CD14-positive monocyte (primary cell): Measurements from ENCODE around the gene USE1. TPM values are rescaled to one million over a fixed set of nuclear protein-coding genes. Genes with fewer than 3 reads are reported as not detected.

Source experiments
- DNase-seq, 3 donors: peaks; one replicate each; pipeline ENCODE4 v3.0.0-alpha.2; 2011 to 2022
- H2AFZ ChIP-seq: 2 replicates; pipeline ENCODE4 v1.6.0; 2012; ENCODE audit warnings: mild to moderate bottlenecking, low read depth, low read length, inconsistent platforms; ENCODE audit not compliant: insufficient read depth, poor library complexity, severe bottlenecking
- H3K27ac ChIP-seq, 2 donors: 1 replicate in 1 of 2; 2 replicates in 1 of 2; pipeline ENCODE4 v1.5.1; 2012 to 2013; ENCODE audit warnings: low read length in 2 of 2, control low read depth in 1 of 2, inconsistent platforms in 1 of 2, low read depth in 1 of 2, mild to moderate bottlenecking in 1 of 2
- H3K27me3 ChIP-seq, 2 donors: one replicate each; pipeline versions ENCODE4 v1.6.0 to v1.6.1; 2011 to 2013; ENCODE audit warnings: low read length in 2 of 2; ENCODE audit not compliant: control insufficient read depth in 2 of 2, insufficient read depth in 2 of 2
- H3K36me3 ChIP-seq, 2 donors: replicated peaks in 1 of 2; 1 replicate in 1 of 2; 2 replicates in 1 of 2; pipeline versions ENCODE4 v1.5.1 to v1.6.1; 2012 to 2013; ENCODE audit warnings: low read length in 2 of 2, control low read depth in 1 of 2, inconsistent platforms in 1 of 2, mild to moderate bottlenecking in 1 of 2; ENCODE audit not compliant: insufficient read depth in 2 of 2, control insufficient read depth in 1 of 2
- H3K4me1 ChIP-seq, 2 donors: 1 replicate in 1 of 2; 2 replicates in 1 of 2; pipeline versions ENCODE4 v1.5.1 to v1.6.1; 2012 to 2013; ENCODE audit warnings: low read length in 2 of 2, control low read depth in 1 of 2, inconsistent platforms in 1 of 2, mild to moderate bottlenecking in 1 of 2, moderate library complexity in 1 of 2; ENCODE audit not compliant: insufficient read depth in 2 of 2, control insufficient read depth in 1 of 2
- H3K4me2 ChIP-seq: replicated peaks from 2 replicates; pipeline ENCODE3; 2012; ENCODE audit warnings: low read length, moderate library complexity, mild to moderate bottlenecking; ENCODE audit not compliant: poor library complexity, severe bottlenecking; ENCODE audit errors: extremely low read depth
- H3K4me3 ChIP-seq, 3 experiments: fragments of 200-600 bp in 1 of 3; sonication (generic) in 1 of 3; replicated peaks in 1 of 3; 1 replicate in 2 of 3; 2 replicates in 1 of 3; pipeline ENCODE4 v1.5.1; 2011 to 2013; ENCODE audit warnings: low read length in 3 of 3, mild to moderate bottlenecking in 3 of 3, control low read depth in 2 of 3, low read depth in 2 of 3, inconsistent platforms in 1 of 3, moderate library complexity in 1 of 3
- H3K79me2 ChIP-seq: 2 replicates; pipeline ENCODE4 v1.6.0; 2012; ENCODE audit warnings: mild to moderate bottlenecking, control low read depth, inconsistent platforms, low read length, moderate library complexity; ENCODE audit not compliant: insufficient read depth
- H3K9ac ChIP-seq: 2 replicates; pipeline ENCODE4 v1.6.0; 2017; ENCODE audit warnings: low read length, mild to moderate bottlenecking; ENCODE audit not compliant: insufficient read depth, poor library complexity, severe bottlenecking
- H3K9me3 ChIP-seq, 2 donors: replicated peaks in 1 of 2; 1 replicate in 1 of 2; 2 replicates in 1 of 2; pipeline versions ENCODE4 v1.5.1 to v1.6.1; 2012 to 2013; ENCODE audit warnings: low read length in 2 of 2, control low read depth in 1 of 2; ENCODE audit not compliant: control insufficient read depth in 1 of 2, insufficient read depth in 1 of 2
- H4K20me1 ChIP-seq: 2 replicates; pipeline ENCODE4 v1.6.0; 2012; ENCODE audit warnings: mild to moderate bottlenecking, low read length, control low read depth, moderate library complexity; ENCODE audit not compliant: insufficient read depth
- H3K27ac Mint-ChIP-seq, 7 donors: one replicate each; pipeline ENCODE4 v1.8.0; 2020; ENCODE audit warnings: mild to moderate bottlenecking in 7 of 7, mixed read lengths in 7 of 7, moderate library complexity in 6 of 7, inconsistent platforms in 2 of 7
- H3K27me3 Mint-ChIP-seq, 3 donors: one replicate each; pipeline ENCODE4 v1.8.0; 2021 to 2022; ENCODE audit warnings: low read depth in 3 of 3, mild to moderate bottlenecking in 3 of 3, mixed read lengths in 3 of 3, moderate library complexity in 3 of 3, inconsistent platforms in 1 of 3
- H3K36me3 Mint-ChIP-seq, 2 donors: one replicate each; pipeline ENCODE4 v1.8.0; 2020; ENCODE audit warnings: mixed read lengths in 2 of 2, inconsistent platforms in 1 of 2, mild to moderate bottlenecking in 1 of 2
- H3K4me1 Mint-ChIP-seq: one replicate; pipeline ENCODE4 v1.8.0; 2020; ENCODE audit warnings: mild to moderate bottlenecking, mixed read lengths
- H3K4me3 Mint-ChIP-seq, 2 donors: one replicate each; pipeline ENCODE4 v1.8.0; 2020; ENCODE audit warnings: mild to moderate bottlenecking in 2 of 2, mixed read lengths in 2 of 2, moderate library complexity in 1 of 2
- H3K9me3 Mint-ChIP-seq, 7 donors: one replicate each; pipeline ENCODE4 v1.8.0; 2020 to 2022; ENCODE audit warnings: mixed read lengths in 7 of 7, mild to moderate bottlenecking in 6 of 7, moderate library complexity in 6 of 7, inconsistent platforms in 2 of 7
- CTCF ChIP-seq: fragments of 200-600 bp; IDR thresholded peaks from one replicate; pipeline ENCODE4 v1.8.0; 2022; ENCODE audit warnings: antibody characterized with exemption, mild to moderate bottlenecking
- WGBS: methylation state at CpG from one replicate; pipeline ENCODE4 v1.1.5; 2013; ENCODE audit warnings: missing lambda C conversion rate; ENCODE audit not compliant: insufficient coverage; 5-methylcytosine and 5-hydroxymethylcytosine counted together
- intact Hi-C, 2 donors: fragments of 100-400 bp; cut with micrococcal nuclease; formaldehyde crosslinking; loops; one replicate each; pipeline versions ENCODE4 v1.15.0 to v1.15.1; 2023
- polyA plus RNA-seq, 3 donors: library from polyadenylated mRNA; depleted of rRNA in 1 of 3; unstranded in 2 of 3; stranded (reverse) in 1 of 3; fragments of 300-500 nt in 2 of 3; fragments of >200 nt in 1 of 3; fragmentation: Illumina TruSeq in 2 of 3; gene quantifications; 1 replicate in 2 of 3; 2 replicates in 1 of 3; pipeline ENCODE4 v1.2.3, GENCODE V29; 2012 to 2021

Gene USE1
- polyA plus RNA-seq, 3 donors = 26.5 to 39.8 (median 29.7) TPM

- peak overlapping the region; percentile 71 for H3K4me2 ChIP-seq
- H3K27me3 Mint-ChIP-seq = peaks cover 0 to 3% (median 0%) of the 10 kb centered on the region in 3 donors
- H3K36me3 Mint-ChIP-seq = peaks cover 56 to 80% of the 10 kb centered on the region in 2 donors
- peaks cover 67 to 75% of the 10 kb centered on the region in 2 donors for H3K36me3 ChIP-seq
- H3K4me1 Mint-ChIP-seq = peaks cover 30% of the 10 kb centered on the region
- H3K9me3 ChIP-seq = no peaks in the 10 kb centered on the region
- H3K27me3 ChIP-seq = no peaks in the 10 kb centered on the region
- peak overlapping the region; percentile 69 to 75 for H3K27ac ChIP-seq
- WGBS = 5% methylated on average over 7 of the region's 14 CpGs
- peaks cover 0 to 2% (median 0%) of the 10 kb centered on the region in 7 donors for H3K9me3 Mint-ChIP-seq
- H3K27ac Mint-ChIP-seq = peak overlapping the region; percentile 87 to 96 (median 93)
- intact Hi-C loops = loop anchor here (5.0 kb wide), 2 partner anchors 116 to 411 kb away; no protein-coding TSS in a partner anchor
- DNase-seq = peak; percentile 12 to 29 (median 14)
- H3K79me2 ChIP-seq = no peaks in the 10 kb centered on the region
- H3K4me3 Mint-ChIP-seq = peak overlapping the region; percentile 75 to 89
- TF ChIP-seq CTCF = peak; percentile 22
- H3K4me3 ChIP-seq = peak overlapping the region in 2 of 3 experiments; percentile 5 to 61
- no peak overlapping the region for H2AFZ ChIP-seq
- H3K4me1 ChIP-seq = peaks cover 24 to 29% of the 10 kb centered on the region in 2 donors
- peaks cover 27% of the 10 kb centered on the region for H4K20me1 ChIP-seq
- peak overlapping the region; percentile 44 for H3K9ac ChIP-seq
These were observed 31.8 kb upstream of the USE1 start for GRCh38 chr19:17183271-17183761.

- Histone ChIP-seq H2AFZ (no peak overlapping the region), H3K36me3 (peaks cover 68 to 75% of the 10 kb centered on the region in 2 donors), H4K20me1 (peaks cover 27% of the 10 kb centered on the region), H3K27ac (peak overlapping the region; percentile 69 to 75), H3K4me3 (peak overlapping the region in 1 of 3 experiments; percentile 61), H3K79me2 (no peaks in the 10 kb centered on the region), H3K27me3 (no peaks in the 10 kb centered on the region), H3K9me3 (no peaks in the 10 kb centered on the region), H3K4me2 (peak overlapping the region; percentile 71), H3K9ac (peak overlapping the region; percentile 44), H3K4me1 (peaks cover 24 to 29% of the 10 kb centered on the region in 2 donors)
- H3K27me3 Mint-ChIP-seq = peaks cover 0 to 3% (median 0%) of the 10 kb centered on the region in 3 donors
- H3K4me3 Mint-ChIP-seq = peak overlapping the region; percentile 75 to 89
- H3K4me1 Mint-ChIP-seq = peaks cover 30% of the 10 kb centered on the region
- no peak for TF ChIP-seq CTCF
- WGBS = 0% methylated on average over 1 of the region's 11 CpGs
- DNase-seq = peak; percentile 36 to 64 (median 42)
- peaks cover 55 to 80% of the 10 kb centered on the region in 2 donors for H3K36me3 Mint-ChIP-seq
- intact Hi-C loops = loop anchor here (5.0 kb wide), 2 partner anchors 117 to 412 kb away; no protein-coding TSS in a partner anchor
- peaks cover 0 to 2% (median 0%) of the 10 kb centered on the region in 7 donors for H3K9me3 Mint-ChIP-seq
- H3K27ac Mint-ChIP-seq = peak overlapping the region; percentile 87 to 96 (median 93)
These were observed 31.3 kb upstream of the USE1 start for GRCh38 chr19:17183858-17184321.
